Measurements from ENCODE around the gene IDUA. TPM values are rescaled to one million over a fixed set of nuclear protein-coding genes. Genes with fewer than 3 reads are reported as not detected.

The IDUA gene
- total and polyA plus RNA-seq, 10 of the 15 experiments (the other 5 are each of a cell fraction or from before 2014, with no cell fraction given): 0.05 to 7.6 (median 1.4) TPM; not detected in 1

DNA sequence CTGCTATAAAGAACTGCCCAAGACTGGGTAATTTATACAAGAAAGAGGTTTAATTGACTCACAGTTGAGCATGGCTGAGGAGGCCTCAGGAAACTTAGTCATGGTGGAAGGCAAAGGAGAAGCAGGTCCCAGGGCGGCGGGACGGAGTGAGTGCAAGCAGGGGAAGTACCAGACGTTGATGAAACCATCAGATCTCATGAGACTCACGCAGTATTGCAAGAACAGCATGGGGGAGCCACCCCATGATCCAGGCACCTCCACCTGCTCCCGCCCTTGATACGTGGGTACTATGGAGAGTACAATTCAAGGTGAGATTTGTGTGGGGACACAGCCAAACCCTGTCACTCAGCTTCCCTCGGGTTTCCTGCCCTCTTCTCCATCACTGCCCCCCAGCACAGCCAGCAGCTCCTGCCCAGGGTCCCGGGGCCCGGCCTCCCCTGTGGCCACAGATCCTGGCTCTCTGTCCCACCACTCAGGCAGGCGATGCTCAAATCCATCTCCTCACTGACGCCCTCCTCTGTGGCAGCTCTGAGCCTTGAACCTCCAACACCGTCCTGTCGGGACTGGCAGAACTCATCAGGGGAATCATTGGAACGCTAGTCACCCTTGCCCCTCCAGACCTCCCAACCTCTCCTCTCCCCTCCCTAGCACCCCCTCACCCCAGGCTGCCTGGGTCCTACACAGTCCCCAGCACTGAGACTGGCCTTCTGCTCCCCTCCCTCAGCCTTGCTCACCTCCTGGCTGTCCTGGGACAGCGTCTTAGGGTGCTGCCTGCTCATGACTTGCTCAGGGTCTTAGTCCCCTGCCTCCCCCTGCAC lies 62.1 kb downstream of the IDUA start (continued):
- TF ChIP-seq, protein P1, sequence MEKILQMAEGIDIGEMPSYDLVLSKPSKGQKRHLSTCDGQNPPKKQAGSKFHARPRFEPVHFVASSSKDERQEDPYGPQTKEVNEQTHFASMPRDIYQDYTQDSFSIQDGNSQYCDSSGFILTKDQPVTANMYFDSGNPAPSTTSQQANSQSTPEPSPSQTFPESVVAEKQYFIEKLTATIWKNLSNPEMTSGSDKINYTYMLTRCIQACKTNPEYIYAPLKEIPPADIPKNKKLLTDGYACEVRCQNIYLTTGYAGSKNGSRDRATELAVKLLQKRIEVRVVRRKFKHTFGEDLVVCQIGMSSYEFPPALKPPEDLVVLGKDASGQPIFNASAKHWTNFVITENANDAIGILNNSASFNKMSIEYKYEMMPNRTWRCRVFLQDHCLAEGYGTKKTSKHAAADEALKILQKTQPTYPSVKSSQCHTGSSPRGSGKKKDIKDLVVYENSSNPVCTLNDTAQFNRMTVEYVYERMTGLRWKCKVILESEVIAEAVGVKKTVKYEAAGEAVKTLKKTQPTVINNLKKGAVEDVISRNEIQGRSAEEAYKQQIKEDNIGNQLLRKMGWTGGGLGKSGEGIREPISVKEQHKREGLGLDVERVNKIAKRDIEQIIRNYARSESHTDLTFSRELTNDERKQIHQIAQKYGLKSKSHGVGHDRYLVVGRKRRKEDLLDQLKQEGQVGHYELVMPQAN (conservative IDR thresholded peaks at IDR 0.05): no peak
- TF ChIP-seq, protein P2, sequence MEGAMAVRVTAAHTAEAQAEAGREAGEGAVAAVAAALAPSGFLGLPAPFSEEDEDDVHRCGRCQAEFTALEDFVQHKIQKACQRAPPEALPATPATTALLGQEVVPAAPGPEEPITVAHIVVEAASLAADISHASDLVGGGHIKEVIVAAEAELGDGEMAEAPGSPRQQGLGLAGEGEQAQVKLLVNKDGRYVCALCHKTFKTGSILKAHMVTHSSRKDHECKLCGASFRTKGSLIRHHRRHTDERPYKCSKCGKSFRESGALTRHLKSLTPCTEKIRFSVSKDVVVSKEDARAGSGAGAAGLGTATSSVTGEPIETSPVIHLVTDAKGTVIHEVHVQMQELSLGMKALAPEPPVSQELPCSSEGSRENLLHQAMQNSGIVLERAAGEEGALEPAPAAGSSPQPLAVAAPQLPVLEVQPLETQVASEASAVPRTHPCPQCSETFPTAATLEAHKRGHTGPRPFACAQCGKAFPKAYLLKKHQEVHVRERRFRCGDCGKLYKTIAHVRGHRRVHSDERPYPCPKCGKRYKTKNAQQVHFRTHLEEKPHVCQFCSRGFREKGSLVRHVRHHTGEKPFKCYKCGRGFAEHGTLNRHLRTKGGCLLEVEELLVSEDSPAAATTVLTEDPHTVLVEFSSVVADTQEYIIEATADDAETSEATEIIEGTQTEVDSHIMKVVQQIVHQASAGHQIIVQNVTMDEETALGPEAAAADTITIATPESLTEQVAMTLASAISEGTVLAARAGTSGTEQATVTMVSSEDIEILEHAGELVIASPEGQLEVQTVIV (IDR thresholded peaks at IDR 0.05; ENCODE audit: borderline replicate concordance, partially characterized antibody): no peak

DNA sequence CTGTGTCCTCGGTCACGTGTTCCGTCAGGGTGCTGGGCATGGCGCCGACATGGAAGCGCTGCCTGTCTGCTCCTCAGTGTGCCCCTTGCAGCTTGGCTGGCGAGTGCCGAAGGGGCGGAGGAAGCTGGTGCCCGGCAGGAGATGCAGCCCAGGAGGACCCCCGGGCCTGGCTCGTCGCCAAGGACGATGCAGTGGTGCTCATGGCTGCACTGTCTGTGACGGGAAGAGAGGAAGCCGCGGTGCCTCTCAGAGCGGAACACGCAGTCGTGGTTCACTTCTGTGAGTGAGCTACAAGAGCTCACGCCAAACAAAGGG lies 62.7 kb downstream of the IDUA start:
- no peaks in the 10 kb centered on the region for H3K79me2 ChIP-seq (ENCODE audit: control insufficient read depth, insufficient read depth, low read length)
- BruUV-seq (replicated peaks): no TSS peak
- no peak overlapping the region for H3K4me3 ChIP-seq
- WGBS (ENCODE audit: insufficient coverage, insufficient replicate concordance, low lambda C conversion rate, missing lambda C conversion rate): 51% methylated on average over 21 of the region's 21 CpGs
- no peak overlapping the region for H3K4me2 ChIP-seq (ENCODE audit: control insufficient read depth, insufficient read depth)
- FAIRE-seq: no peak
- H3K36me3 ChIP-seq (ENCODE audit: control insufficient read depth in 2 of 2, insufficient read depth in 2 of 2, low read length in 1 of 2): no peaks in the 10 kb centered on the region
- no peaks in the 10 kb centered on the region for H4K20me1 ChIP-seq (ENCODE audit: control insufficient read depth, insufficient read depth)
- intact Hi-C loops (cut with micrococcal nuclease; ENCODE audit: unreplicated experiment): no loop called here
- ChIA-PET CTCF (no interaction called here), SMC1A (ENCODE audit: uncharacterized antibody, unreplicated experiment) (no interaction called here), RAD21 (ENCODE audit: unreplicated experiment) (no interaction called here), POLR2A (no interaction called here)
- H3K9me3 ChIP-seq (replicated peaks; ENCODE audit: control insufficient read depth, insufficient read depth, low read length): peaks cover 1% of the 10 kb centered on the region; the same call in 1 of the 3 replicates
- H3K27me3 ChIP-seq (replicated peaks in 1 of 2; ENCODE audit: control insufficient read depth in 2 of 2, insufficient read depth in 2 of 2, low read length in 1 of 2): no peaks in the 10 kb centered on the region
- H3K9ac ChIP-seq (ENCODE audit: control insufficient read depth, insufficient read depth, low read length): no peak overlapping the region
- in situ Hi-C loops (cut with MboI): no loop called here
- no peaks in the 10 kb centered on the region for H3K4me1 ChIP-seq (ENCODE audit: control insufficient read depth, insufficient read depth, low read length)
- H3K27ac ChIP-seq (ENCODE audit: control insufficient read depth, insufficient read depth): no peak overlapping the region
- no peak for DNase-seq (ENCODE audit: low read depth, low spot score)
- ATAC-seq: no peak
- H2AFZ ChIP-seq (ENCODE audit: control insufficient read depth, low read depth, low read length): no peak overlapping the region
- TF ChIP-seq, protein P3, sequence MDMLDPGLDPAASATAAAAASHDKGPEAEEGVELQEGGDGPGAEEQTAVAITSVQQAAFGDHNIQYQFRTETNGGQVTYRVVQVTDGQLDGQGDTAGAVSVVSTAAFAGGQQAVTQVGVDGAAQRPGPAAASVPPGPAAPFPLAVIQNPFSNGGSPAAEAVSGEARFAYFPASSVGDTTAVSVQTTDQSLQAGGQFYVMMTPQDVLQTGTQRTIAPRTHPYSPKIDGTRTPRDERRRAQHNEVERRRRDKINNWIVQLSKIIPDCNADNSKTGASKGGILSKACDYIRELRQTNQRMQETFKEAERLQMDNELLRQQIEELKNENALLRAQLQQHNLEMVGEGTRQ (IDR thresholded peaks at IDR 0.05; ENCODE audit: borderline replicate concordance, low read depth, low read length): no peak
- TF ChIP-seq MTA2 (IDR thresholded peaks at IDR 0.05; ENCODE audit: low read depth) (no peak), BMI1 (IDR thresholded peaks at IDR 0.05; ENCODE audit: borderline replicate concordance) (no peak), TCF7 (IDR thresholded peaks at IDR 0.05; ENCODE audit: borderline replicate concordance) (no peak), NR2C1 (IDR thresholded peaks at IDR 0.05) (no peak), ASH2L (IDR thresholded peaks at IDR 0.05; ENCODE audit: borderline replicate concordance, low read depth) (no peak), SREBF1 (IDR thresholded peaks at IDR 0.05; ENCODE audit: low read length) (no peak)
- TF ChIP-seq, protein P4, sequence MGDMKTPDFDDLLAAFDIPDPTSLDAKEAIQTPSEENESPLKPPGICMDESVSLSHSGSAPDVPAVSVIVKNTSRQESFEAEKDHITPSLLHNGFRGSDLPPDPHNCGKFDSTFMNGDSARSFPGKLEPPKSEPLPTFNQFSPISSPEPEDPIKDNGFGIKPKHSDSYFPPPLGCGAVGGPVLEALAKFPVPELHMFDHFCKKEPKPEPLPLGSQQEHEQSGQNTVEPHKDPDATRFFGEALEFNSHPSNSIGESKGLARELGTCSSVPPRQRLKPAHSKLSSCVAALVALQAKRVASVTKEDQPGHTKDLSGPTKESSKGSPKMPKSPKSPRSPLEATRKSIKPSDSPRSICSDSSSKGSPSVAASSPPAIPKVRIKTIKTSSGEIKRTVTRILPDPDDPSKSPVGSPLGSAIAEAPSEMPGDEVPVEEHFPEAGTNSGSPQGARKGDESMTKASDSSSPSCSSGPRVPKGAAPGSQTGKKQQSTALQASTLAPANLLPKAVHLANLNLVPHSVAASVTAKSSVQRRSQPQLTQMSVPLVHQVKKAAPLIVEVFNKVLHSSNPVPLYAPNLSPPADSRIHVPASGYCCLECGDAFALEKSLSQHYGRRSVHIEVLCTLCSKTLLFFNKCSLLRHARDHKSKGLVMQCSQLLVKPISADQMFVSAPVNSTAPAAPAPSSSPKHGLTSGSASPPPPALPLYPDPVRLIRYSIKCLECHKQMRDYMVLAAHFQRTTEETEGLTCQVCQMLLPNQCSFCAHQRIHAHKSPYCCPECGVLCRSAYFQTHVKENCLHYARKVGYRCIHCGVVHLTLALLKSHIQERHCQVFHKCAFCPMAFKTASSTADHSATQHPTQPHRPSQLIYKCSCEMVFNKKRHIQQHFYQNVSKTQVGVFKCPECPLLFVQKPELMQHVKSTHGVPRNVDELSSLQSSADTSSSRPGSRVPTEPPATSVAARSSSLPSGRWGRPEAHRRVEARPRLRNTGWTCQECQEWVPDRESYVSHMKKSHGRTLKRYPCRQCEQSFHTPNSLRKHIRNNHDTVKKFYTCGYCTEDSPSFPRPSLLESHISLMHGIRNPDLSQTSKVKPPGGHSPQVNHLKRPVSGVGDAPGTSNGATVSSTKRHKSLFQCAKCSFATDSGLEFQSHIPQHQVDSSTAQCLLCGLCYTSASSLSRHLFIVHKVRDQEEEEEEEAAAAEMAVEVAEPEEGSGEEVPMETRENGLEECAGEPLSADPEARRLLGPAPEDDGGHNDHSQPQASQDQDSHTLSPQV (IDR thresholded peaks at IDR 0.05): no peak
- TF ChIP-seq, protein P5, sequence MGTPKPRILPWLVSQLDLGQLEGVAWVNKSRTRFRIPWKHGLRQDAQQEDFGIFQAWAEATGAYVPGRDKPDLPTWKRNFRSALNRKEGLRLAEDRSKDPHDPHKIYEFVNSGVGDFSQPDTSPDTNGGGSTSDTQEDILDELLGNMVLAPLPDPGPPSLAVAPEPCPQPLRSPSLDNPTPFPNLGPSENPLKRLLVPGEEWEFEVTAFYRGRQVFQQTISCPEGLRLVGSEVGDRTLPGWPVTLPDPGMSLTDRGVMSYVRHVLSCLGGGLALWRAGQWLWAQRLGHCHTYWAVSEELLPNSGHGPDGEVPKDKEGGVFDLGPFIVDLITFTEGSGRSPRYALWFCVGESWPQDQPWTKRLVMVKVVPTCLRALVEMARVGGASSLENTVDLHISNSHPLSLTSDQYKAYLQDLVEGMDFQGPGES (IDR thresholded peaks at IDR 0.05): no peak

Measured in GM12878 (cell line).